Measurements from ENCODE around the gene DIAPH1.

DNA sequence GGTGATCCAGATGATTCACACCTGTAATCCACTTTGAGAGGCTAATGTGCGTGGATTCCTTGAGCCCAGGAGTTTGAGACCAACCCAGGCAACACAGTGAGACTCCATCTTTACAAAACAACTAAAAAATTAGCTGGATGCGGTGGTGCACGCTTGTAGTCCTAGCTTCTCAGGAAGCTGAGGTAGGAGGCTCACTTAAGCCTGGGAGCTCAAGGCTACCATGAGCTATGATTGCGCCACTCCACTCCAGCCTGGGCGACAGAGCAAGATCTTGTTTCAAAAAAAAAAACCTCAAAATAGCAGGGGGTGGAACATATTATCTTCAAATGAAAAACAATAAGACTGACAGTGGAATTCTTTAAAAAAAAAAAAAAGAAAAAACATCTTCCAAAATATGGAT lies 70.9 kb downstream of the DIAPH1 start:
- TF ChIP-seq CTCF (IDR thresholded peaks at IDR 0.05): no peak
- no peak for TF ChIP-seq POLR2AphosphoS5 (IDR thresholded peaks at IDR 0.05)
- TF ChIP-seq POLR2A (IDR thresholded peaks at IDR 0.05): no peak

All from transverse colon (tissue), 4 donors.